HCT116 (cell line): ENCODE results near the gene RLBP1. TPM values are rescaled to one million over a fixed set of nuclear protein-coding genes. Genes with fewer than 3 reads are reported as not detected.

Source experiments
- ATAC-seq: fragments of 200-7000 bp; cut with Tn5 transposase; 2 replicates; pipeline ENCODE4 v1.9.1; 2020; ENCODE audit warnings: mild to moderate bottlenecking, moderate library complexity
- BruUV-seq: library from RNA; stranded (reverse); fragments of 400-500 nt; replicated peaks from 2 replicates; lab custom pipeline; 2021; lab: Mats Ljungman, UMichigan
- CTCF ChIA-PET: fragments of 300-600 bp; sonication (Branson Sonifier 250); formaldehyde crosslinking; loops from one replicate; lab custom pipeline; 2021; ENCODE audit warnings: antibody characterized with exemption; lab: Charles Lee
- POLR2A ChIA-PET: fragments of 300-600, 350-600 bp; sonication (Branson Sonifier 250); formaldehyde crosslinking; loops from one replicate; lab custom pipeline; 2021; ENCODE audit warnings: antibody characterized with exemption; lab: Charles Lee
- RAD21 ChIA-PET, 2 experiments: fragments of 300-600 bp; sonication (Branson Sonifier 250); formaldehyde crosslinking; loops; one replicate each; lab custom pipeline; 2023; ENCODE audit warnings: low total read pairs in 2 of 2; ENCODE audit not compliant: uncharacterized antibody in 2 of 2, unreplicated experiment in 2 of 2, low non-redundant PET in 1 of 2; lab: Charles Lee
- DNase-seq: peaks from one replicate; pipeline ENCODE4 v3.0.0-alpha.2; 2010; ENCODE audit warnings: low read depth, low spot score
- H2AFZ ChIP-seq: fragments of 200-600 bp; shearing (Covaris generic), sonication (generic); 2 replicates; pipeline ENCODE4 v1.6.1; 2017; ENCODE audit warnings: low read depth, mixed run types, mixed read lengths, antibody characterized with exemption, low read length; ENCODE audit not compliant: poor library complexity, severe bottlenecking
- H3K27ac ChIP-seq: 2 replicates; pipeline ENCODE4 v1.5.1; 2012; ENCODE audit warnings: low read depth, low read length
- H3K27me3 ChIP-seq: fragments of 200-600 bp; sonication (generic); 2 replicates; pipeline ENCODE4 v1.6.1; 2016; ENCODE audit warnings: mixed run types, low read length, mixed read lengths; ENCODE audit not compliant: insufficient read depth
- H3K36me3 ChIP-seq, 2 experiments: fragments of 200-500 bp in 1 of 2; fragments of 200-600 bp in 1 of 2; sonication (Bioruptor generic) in 1 of 2; sonication (generic) in 1 of 2; 2 replicates each; pipeline versions ENCODE4 v1.5.1 to v1.6.1; 2014 to 2016; ENCODE audit warnings: low read length in 2 of 2, inconsistent platforms in 1 of 2, mixed read lengths in 1 of 2, mixed run types in 1 of 2; ENCODE audit not compliant: insufficient read depth in 2 of 2, control insufficient read depth in 1 of 2
- H3K4me1 ChIP-seq, 2 experiments: fragments of 200-600 bp in 1 of 2; sonication (generic) in 1 of 2; 2 replicates each; pipeline versions ENCODE4 v1.5.1 to v1.6.1; 2012 to 2017; ENCODE audit warnings: low read length in 2 of 2, inconsistent platforms in 1 of 2, mild to moderate bottlenecking in 1 of 2, mixed read lengths in 1 of 2, mixed run types in 1 of 2, moderate library complexity in 1 of 2; ENCODE audit not compliant: insufficient read depth in 2 of 2, control insufficient read depth in 1 of 2
- H3K4me2 ChIP-seq: fragments of 200-600 bp; sonication (generic); 2 replicates; pipeline ENCODE4 v1.6.1; 2017; ENCODE audit warnings: mixed run types, low read length, mixed read lengths
- H3K4me3 ChIP-seq, 2 experiments: fragments of 200-600 bp in 1 of 2; sonication (generic) in 1 of 2; replicated peaks in 1 of 2; 2 replicates each; pipeline ENCODE4 v1.5.1; 2011 to 2016; ENCODE audit warnings: low read length in 2 of 2, control low read depth in 1 of 2, low read depth in 1 of 2, mild to moderate bottlenecking in 1 of 2, mixed read lengths in 1 of 2, mixed run types in 1 of 2
- H3K79me2 ChIP-seq: fragments of 200-600 bp; sonication (generic); 2 replicates; pipeline ENCODE4 v1.6.1; 2017; ENCODE audit warnings: mild to moderate bottlenecking, mixed run types, low read length, moderate library complexity, mixed read lengths; ENCODE audit not compliant: insufficient read depth
- H3K9ac ChIP-seq: fragments of 200-600 bp; sonication (generic); 2 replicates; pipeline ENCODE4 v1.6.1; 2016; ENCODE audit warnings: low read length, mixed read lengths
- H3K9me2 ChIP-seq: fragments of 200-600 bp; sonication (generic), shearing (Covaris generic); 2 replicates; pipeline ENCODE4 v1.6.1; 2017; ENCODE audit warnings: mixed run types, mild to moderate bottlenecking, moderate library complexity; ENCODE audit not compliant: insufficient read depth
- H3K9me3 ChIP-seq, 2 experiments: fragments of 200-500 bp in 1 of 2; fragments of 200-600 bp in 1 of 2; sonication (Bioruptor generic) in 1 of 2; sonication (generic) in 1 of 2; 2 replicates each; pipeline ENCODE4 v1.6.1; 2014 to 2017; ENCODE audit warnings: low read length in 2 of 2, mixed read lengths in 2 of 2, inconsistent platforms in 1 of 2, low read depth in 1 of 2, mild to moderate bottlenecking in 1 of 2, mixed run types in 1 of 2, moderate library complexity in 1 of 2; ENCODE audit not compliant: control insufficient read depth in 1 of 2, insufficient read depth in 1 of 2
- H4K20me1 ChIP-seq: fragments of 200-600 bp; sonication (generic), shearing (Covaris generic); 2 replicates; pipeline ENCODE4 v1.6.1; 2017; ENCODE audit warnings: mixed run types, mild to moderate bottlenecking, moderate library complexity; ENCODE audit not compliant: insufficient read depth
- CEBPB ChIP-seq: IDR thresholded peaks from 2 replicates; pipeline ENCODE4 v1.6.1; 2012; ENCODE audit warnings: low read depth
- EGR1 ChIP-seq: IDR thresholded peaks from 2 replicates; pipeline ENCODE4 v1.6.1; 2012; ENCODE audit warnings: low read depth
- EZH2 ChIP-seq: fragments of 200-600 bp; sonication (generic); IDR thresholded peaks from 2 replicates; pipeline ENCODE4 v1.6.1; 2017; ENCODE audit warnings: antibody characterized with exemption, mixed run types
- FOSL1 ChIP-seq: IDR thresholded peaks from 2 replicates; pipeline ENCODE4 v1.6.1; 2012; ENCODE audit warnings: low read depth
- JUND ChIP-seq: IDR thresholded peaks from 2 replicates; pipeline ENCODE4 v1.6.1; 2012
- POLR2A ChIP-seq: IDR thresholded peaks from 2 replicates; pipeline ENCODE4 v1.7.0; 2011; ENCODE audit warnings: borderline replicate concordance; ENCODE audit not compliant: insufficient read depth, insufficient read length; ENCODE audit errors: extremely low read depth
- POLR2AphosphoS5 ChIP-seq: IDR thresholded peaks from 2 replicates; pipeline ENCODE4 v1.6.1; 2011; ENCODE audit warnings: mild to moderate bottlenecking, low read depth, low read length, moderate library complexity
- RAD21 ChIP-seq: IDR thresholded peaks from 2 replicates; pipeline ENCODE4 v1.6.1; 2012; ENCODE audit warnings: low read depth, mild to moderate bottlenecking
- REST ChIP-seq: IDR thresholded peaks from 2 replicates; pipeline ENCODE4 v1.6.1; 2012; ENCODE audit warnings: low read depth
- SIN3A ChIP-seq: IDR thresholded peaks from 2 replicates; pipeline ENCODE4 v1.6.1; 2012; ENCODE audit warnings: low read depth
- SP1 ChIP-seq: IDR thresholded peaks from 2 replicates; pipeline ENCODE4 v1.6.1; 2012; ENCODE audit warnings: low read depth
- SRF ChIP-seq: IDR thresholded peaks from 2 replicates; pipeline ENCODE4 v1.6.1; 2012; ENCODE audit warnings: low read depth
- TCF7L2 ChIP-seq: IDR thresholded peaks from 2 replicates; pipeline ENCODE4 v1.7.0; 2011; ENCODE audit warnings: borderline replicate concordance, inconsistent platforms; ENCODE audit not compliant: insufficient read depth, insufficient read length; ENCODE audit errors: extremely low read depth
- YY1 ChIP-seq: IDR thresholded peaks from 2 replicates; pipeline ENCODE4 v1.6.1; 2011; ENCODE audit warnings: low read length, low read depth, moderate library complexity, mild to moderate bottlenecking; ENCODE audit not compliant: insufficient replicate concordance; ENCODE audit errors: extremely low read depth
- ZNF274 ChIP-seq: fragments of 200-500 bp; sonication (Bioruptor generic); IDR thresholded peaks from 2 replicates; pipeline ENCODE4 v1.6.1; 2014; ENCODE audit warnings: mild to moderate bottlenecking, low read depth, low read length, inconsistent platforms
- intact Hi-C: fragments of 100-400 bp; cut with micrococcal nuclease; formaldehyde crosslinking; loops from 2 replicates; pipeline ENCODE4 v1.10.0; 2022
- total RNA-seq: library from RNA; stranded (reverse); gene quantifications from one replicate; pipeline ENCODE4 v1.2.1, GENCODE V29; 2021; ENCODE audit not compliant: unreplicated experiment
- TF ChIP-seq, protein P1 (sequence below): IDR thresholded peaks from 2 replicates; pipeline ENCODE4 v1.6.1; 2012

The RLBP1 gene
- total RNA-seq, 1 experiment from 2014 or later = 0.12 TPM

GRCh38 chr15:89192136-89192535 lies 29.2 kb downstream of the RLBP1 start:
- Histone ChIP-seq H3K27ac (no peak overlapping the region), H3K4me3 (no peak overlapping the region), H3K27me3 (no peaks in the 10 kb centered on the region), H3K9me2 (no peaks in the 10 kb centered on the region), H3K36me3 (no peaks in the 10 kb centered on the region), H3K4me2 (no peak overlapping the region), H3K4me1 (peaks cover 6 to 9% of the 10 kb centered on the region in 2 experiments), H2AFZ (no peak overlapping the region), H3K9ac (no peak overlapping the region), H3K79me2 (no peaks in the 10 kb centered on the region), H4K20me1 (no peaks in the 10 kb centered on the region), H3K9me3 (no peaks in the 10 kb centered on the region)
- no TSS peak for BruUV-seq
- ChIA-PET POLR2A (no interaction called here), RAD21 (no interaction called here), CTCF (no interaction called here)
- TF ChIP-seq SRF (no peak), POLR2A (no peak), RAD21 (no peak), REST (no peak), JUND (no peak)
- ATAC-seq = no peak
- no peak for DNase-seq
- intact Hi-C loops = no loop called here

DNA sequence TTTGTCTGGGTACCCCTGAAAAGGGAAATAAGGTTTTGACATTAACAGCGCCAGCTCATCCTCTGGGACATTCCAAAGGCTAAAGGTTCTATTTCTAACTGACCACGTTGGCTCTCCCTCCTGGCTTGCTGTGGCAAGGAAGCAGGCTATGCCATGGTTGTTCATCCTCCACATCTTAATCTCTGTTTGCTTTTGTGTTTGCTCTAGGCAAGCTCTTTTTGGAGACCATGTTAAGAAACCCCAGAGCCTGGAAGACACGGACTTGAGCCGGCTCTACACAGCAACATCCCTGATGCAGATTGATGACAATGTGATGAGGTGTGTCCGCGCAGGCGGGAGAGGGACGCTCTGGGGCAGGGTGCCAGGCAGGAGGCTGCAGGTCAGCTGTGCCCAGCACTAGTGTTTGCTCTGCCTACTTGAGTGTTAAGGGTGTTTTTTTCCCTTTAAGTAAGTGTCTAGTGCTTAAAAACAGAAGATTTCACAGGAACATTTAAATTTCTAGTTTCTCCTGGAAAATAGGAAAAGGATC lies 33.3 kb downstream of the RLBP1 start:
- H3K36me3 ChIP-seq = no peaks in the 10 kb centered on the region
- H4K20me1 ChIP-seq = no peaks in the 10 kb centered on the region
- H3K27me3 ChIP-seq = no peaks in the 10 kb centered on the region
- DNase-seq = no peak
- no peaks in the 10 kb centered on the region for H3K79me2 ChIP-seq
- no peaks in the 10 kb centered on the region for H3K9me3 ChIP-seq
- ATAC-seq = no peak
- intact Hi-C loops = no loop called here
- ChIA-PET RAD21 (no interaction called here), CTCF (interaction anchor here (1.7 kb wide), 1 partner anchor 10 kb away, joined by 6 read pairs; no protein-coding TSS in a partner anchor), POLR2A (no interaction called here)
- TF ChIP-seq POLR2AphosphoS5 = no peak
- TF ChIP-seq YY1 = no peak
- TF ChIP-seq ZNF274 = no peak
- no peak for TF ChIP-seq EZH2
- no peak for TF ChIP-seq SP1
- no peak for TF ChIP-seq FOSL1
- TF ChIP-seq SIN3A = no peak
- TF ChIP-seq JUND = no peak
- no peak for TF ChIP-seq TCF7L2
- TF ChIP-seq, protein P1, sequence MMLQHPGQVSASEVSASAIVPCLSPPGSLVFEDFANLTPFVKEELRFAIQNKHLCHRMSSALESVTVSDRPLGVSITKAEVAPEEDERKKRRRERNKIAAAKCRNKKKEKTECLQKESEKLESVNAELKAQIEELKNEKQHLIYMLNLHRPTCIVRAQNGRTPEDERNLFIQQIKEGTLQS = no peak
- no peak for TF ChIP-seq EGR1
- no peak for TF ChIP-seq POLR2A
- no peak for TF ChIP-seq CEBPB
- BruUV-seq = no TSS peak
- H3K9ac ChIP-seq = no peak overlapping the region
- no peak overlapping the region for H3K4me2 ChIP-seq
- no peak overlapping the region for H3K4me3 ChIP-seq
- no peak overlapping the region for H3K27ac ChIP-seq
- no peak overlapping the region for H2AFZ ChIP-seq
- H3K4me1 ChIP-seq = no peaks in the 10 kb centered on the region
- no peaks in the 10 kb centered on the region for H3K9me2 ChIP-seq
